ENCODE data around the gene COQ9. TPM values are rescaled to one million over a fixed set of nuclear protein-coding genes. Genes with fewer than 3 reads are reported as not detected.

Gene COQ9
- total RNA-seq, 4 donors from 2014 or later = 11.5 to 39.1 (median 23.6) TPM

- TF ChIP-seq POLR2A (IDR thresholded peaks at IDR 0.05) (no peak), CTCF (IDR thresholded peaks at IDR 0.05) (no peak)
- Histone ChIP-seq H3K27ac (no peak overlapping the region), H3K9me3 (no peaks in the 10 kb centered on the region), H3K36me3 (no peaks in the 10 kb centered on the region), H3K4me3 (no peak overlapping the region), H3K4me1 (peaks cover 0 to 23% of the 10 kb centered on the region in 2 donors), H3K27me3 (no peaks in the 10 kb centered on the region)
- intact Hi-C loops (cut with DNase I; ENCODE audit: low total_unique reads) = no loop called here
- DNase-seq = no peak
Measured at GRCh38 chr16:57482845-57483545, 35.7 kb downstream of the COQ9 start.

GRCh38 chr16:57483725-57484514 lies 36.6 kb downstream of the COQ9 start:
- intact Hi-C loops (cut with DNase I; ENCODE audit: low total_unique reads) = no loop called here

GRCh38 chr16:57484515-57485005 lies 37.3 kb downstream of the COQ9 start:
- Histone ChIP-seq H3K36me3 (no peaks in the 10 kb centered on the region), H3K27me3 (no peaks in the 10 kb centered on the region), H3K4me3 (no peak overlapping the region), H3K9me3 (no peaks in the 10 kb centered on the region), H3K27ac (peak overlapping the region; percentile 73 to 87), H3K4me1 (peaks cover 0 to 23% of the 10 kb centered on the region in 2 donors)
- TF ChIP-seq CTCF (IDR thresholded peaks at IDR 0.05) (no peak), POLR2A (IDR thresholded peaks at IDR 0.05) (no peak)
- DNase-seq = no peak
- intact Hi-C loops (cut with DNase I; ENCODE audit: low total_unique reads) = no loop called here

More at GRCh38 chr16:57483725-57484514, 36.6 kb downstream of the COQ9 start:
- no peak for TF ChIP-seq POLR2A (IDR thresholded peaks at IDR 0.05)
- no peak for TF ChIP-seq CTCF (IDR thresholded peaks at IDR 0.05)
- H3K4me1 ChIP-seq = peaks cover 0 to 23% of the 10 kb centered on the region in 2 donors
- H3K9me3 ChIP-seq = no peaks in the 10 kb centered on the region
- peak overlapping the region in 1 of 2 donors; percentile 87 for H3K27ac ChIP-seq
- H3K4me3 ChIP-seq = no peak overlapping the region
- H3K27me3 ChIP-seq = no peaks in the 10 kb centered on the region
- no peaks in the 10 kb centered on the region for H3K36me3 ChIP-seq
- DNase-seq = peak in 1 of 2 donors; percentile 8

- DNase-seq = no peak
- intact Hi-C loops (cut with DNase I; ENCODE audit: low total_unique reads) = no loop called here
- Histone ChIP-seq H3K4me1 (peaks cover 0 to 18% of the 10 kb centered on the region in 2 donors), H3K36me3 (no peaks in the 10 kb centered on the region), H3K9me3 (no peaks in the 10 kb centered on the region), H3K4me3 (peak overlapping the region; percentile 70 to 90), H3K27me3 (no peaks in the 10 kb centered on the region), H3K27ac (peak overlapping the region; percentile 73 to 87)
- TF ChIP-seq CTCF (IDR thresholded peaks at IDR 0.05) (no peak), POLR2A (IDR thresholded peaks at IDR 0.05) (no peak)
Measured at GRCh38 chr16:57485091-57485915, 38.0 kb downstream of the COQ9 start.
